ENCODE data around the gene VWA5B2. TPM values are rescaled to one million over a fixed set of nuclear protein-coding genes. Genes with fewer than 3 reads are reported as not detected.

The VWA5B2 gene
- total RNA-seq, 3 donors from 2014 or later: 0.16 TPM; not detected in 2

GRCh38 chr3:184233127-184233843, 3.9 kb downstream of the VWA5B2 start:
- H3K9me3 Mint-ChIP-seq: no peaks in the 10 kb centered on the region
- no peak for ATAC-seq
- H3K36me3 Mint-ChIP-seq (ENCODE audit: insufficient read depth): no peaks in the 10 kb centered on the region
- peaks cover 36% of the 10 kb centered on the region for H3K27me3 Mint-ChIP-seq (ENCODE audit: low read depth)
- no peak overlapping the region for H3K4me3 Mint-ChIP-seq
- DNase-seq: no peak
- H3K4me1 Mint-ChIP-seq (ENCODE audit: low read depth): peaks cover 8% of the 10 kb centered on the region

- no peak for ATAC-seq
- no peak overlapping the region for H3K4me3 Mint-ChIP-seq
- peaks cover 8% of the 10 kb centered on the region for H3K4me1 Mint-ChIP-seq (ENCODE audit: low read depth)
- H3K9me3 Mint-ChIP-seq: no peaks in the 10 kb centered on the region
- peaks cover 29% of the 10 kb centered on the region for H3K27me3 Mint-ChIP-seq (ENCODE audit: low read depth)
- no peaks in the 10 kb centered on the region for H3K36me3 Mint-ChIP-seq (ENCODE audit: insufficient read depth)
- DNase-seq: no peak
These were observed 4.8 kb downstream of the VWA5B2 start for GRCh38 chr3:184234224-184234623.

GRCh38 chr3:184234671-184235380, 5.4 kb downstream of the VWA5B2 start:
- no peaks in the 10 kb centered on the region for H3K9me3 Mint-ChIP-seq
- ATAC-seq (no peak), DNase-seq (no peak)
- H3K4me3 Mint-ChIP-seq: no peak overlapping the region
- H3K36me3 Mint-ChIP-seq (ENCODE audit: insufficient read depth): peaks cover under 1% of the 10 kb centered on the region
- peaks cover 28% of the 10 kb centered on the region for H3K27me3 Mint-ChIP-seq (ENCODE audit: low read depth)
- H3K4me1 Mint-ChIP-seq (ENCODE audit: low read depth): peaks cover 8% of the 10 kb centered on the region

- Mint-ChIP-seq H3K36me3 (ENCODE audit: insufficient read depth) (peaks cover 2% of the 10 kb centered on the region), H3K27me3 (ENCODE audit: low read depth) (peaks cover 28% of the 10 kb centered on the region), H3K4me3 (no peak overlapping the region), H3K4me1 (ENCODE audit: low read depth) (peaks cover 8% of the 10 kb centered on the region), H3K9me3 (no peaks in the 10 kb centered on the region)
- ATAC-seq (no peak), DNase-seq (no peak)
These were observed 6.1 kb downstream of the VWA5B2 start for GRCh38 chr3:184235381-184236032.

GRCh38 chr3:184236033-184236410, 6.6 kb downstream of the VWA5B2 start:
- H3K27me3 Mint-ChIP-seq (ENCODE audit: low read depth): peaks cover 25% of the 10 kb centered on the region
- H3K9me3 Mint-ChIP-seq: no peaks in the 10 kb centered on the region
- peaks cover 5% of the 10 kb centered on the region for H3K4me1 Mint-ChIP-seq (ENCODE audit: low read depth)
- peaks cover 2% of the 10 kb centered on the region for H3K36me3 Mint-ChIP-seq (ENCODE audit: insufficient read depth)
- no peak for DNase-seq
- ATAC-seq: no peak
- no peak overlapping the region for H3K4me3 Mint-ChIP-seq

GRCh38 chr3:184236636-184237035, 7.3 kb downstream of the VWA5B2 start:
- Mint-ChIP-seq H3K4me1 (ENCODE audit: low read depth) (no peaks in the 10 kb centered on the region), H3K9me3 (no peaks in the 10 kb centered on the region), H3K4me3 (no peak overlapping the region), H3K27me3 (ENCODE audit: low read depth) (peaks cover 19% of the 10 kb centered on the region), H3K36me3 (ENCODE audit: insufficient read depth) (peaks cover 2% of the 10 kb centered on the region)
- ATAC-seq (no peak), DNase-seq (no peak)

GRCh38 chr3:184237211-184237610, 7.8 kb downstream of the VWA5B2 start:
- Mint-ChIP-seq H3K27me3 (ENCODE audit: low read depth) (peaks cover 14% of the 10 kb centered on the region), H3K36me3 (ENCODE audit: insufficient read depth) (peaks cover 2% of the 10 kb centered on the region), H3K4me3 (no peak overlapping the region), H3K4me1 (ENCODE audit: low read depth) (no peaks in the 10 kb centered on the region), H3K9me3 (no peaks in the 10 kb centered on the region)
- ATAC-seq (no peak), DNase-seq (no peak)

GRCh38 chr3:184237807-184238206, 8.4 kb downstream of the VWA5B2 start:
- Mint-ChIP-seq H3K4me3 (no peak overlapping the region), H3K36me3 (ENCODE audit: insufficient read depth) (peaks cover 5% of the 10 kb centered on the region), H3K9me3 (no peaks in the 10 kb centered on the region), H3K27me3 (ENCODE audit: low read depth) (peaks cover 8% of the 10 kb centered on the region), H3K4me1 (ENCODE audit: low read depth) (no peaks in the 10 kb centered on the region)
- ATAC-seq (no peak), DNase-seq (no peak)

- DNase-seq (no peak), ATAC-seq (no peak)
- Mint-ChIP-seq H3K4me3 (no peak overlapping the region), H3K36me3 (ENCODE audit: insufficient read depth) (peaks cover 6% of the 10 kb centered on the region), H3K9me3 (no peaks in the 10 kb centered on the region), H3K27me3 (ENCODE audit: low read depth) (peaks cover 5% of the 10 kb centered on the region), H3K4me1 (ENCODE audit: low read depth) (no peaks in the 10 kb centered on the region)
These were observed 8.9 kb downstream of the VWA5B2 start for GRCh38 chr3:184238246-184238818.

- no peak for ATAC-seq
- Mint-ChIP-seq H3K4me1 (ENCODE audit: low read depth) (no peaks in the 10 kb centered on the region), H3K4me3 (no peak overlapping the region), H3K9me3 (no peaks in the 10 kb centered on the region), H3K27me3 (ENCODE audit: low read depth) (no peaks in the 10 kb centered on the region), H3K36me3 (ENCODE audit: insufficient read depth) (peaks cover 11% of the 10 kb centered on the region)
- DNase-seq: no peak
These were observed 9.8 kb downstream of the VWA5B2 start for GRCh38 chr3:184239221-184239620.

- Mint-ChIP-seq H3K9me3 (no peaks in the 10 kb centered on the region), H3K4me3 (no peak overlapping the region), H3K27me3 (ENCODE audit: low read depth) (no peaks in the 10 kb centered on the region), H3K36me3 (ENCODE audit: insufficient read depth) (peaks cover 15% of the 10 kb centered on the region), H3K4me1 (ENCODE audit: low read depth) (no peaks in the 10 kb centered on the region)
- ATAC-seq (no peak), DNase-seq (no peak)
These were observed 10.3 kb downstream of the VWA5B2 start for GRCh38 chr3:184239708-184240107.

GRCh38 chr3:184240384-184241140, 11.2 kb downstream of the VWA5B2 start:
- ATAC-seq: peak in 1 of 2 donors; percentile 21
- Mint-ChIP-seq H3K4me3 (no peak overlapping the region), H3K36me3 (ENCODE audit: insufficient read depth) (peaks cover 21% of the 10 kb centered on the region), H3K4me1 (ENCODE audit: low read depth) (no peaks in the 10 kb centered on the region), H3K27me3 (ENCODE audit: low read depth) (no peaks in the 10 kb centered on the region), H3K9me3 (no peaks in the 10 kb centered on the region)
- DNase-seq: no peak

GRCh38 chr3:184241141-184241446, 11.7 kb downstream of the VWA5B2 start:
- peaks cover 26% of the 10 kb centered on the region for H3K36me3 Mint-ChIP-seq (ENCODE audit: insufficient read depth)
- ATAC-seq (peak in 1 of 2 donors; percentile 20), DNase-seq (no peak)
- peaks cover under 1% of the 10 kb centered on the region for H3K4me1 Mint-ChIP-seq (ENCODE audit: low read depth)
- no peaks in the 10 kb centered on the region for H3K9me3 Mint-ChIP-seq
- H3K4me3 Mint-ChIP-seq: no peak overlapping the region
- H3K27me3 Mint-ChIP-seq (ENCODE audit: low read depth): no peaks in the 10 kb centered on the region
